IgD-negative memory B cell (primary cell): ENCODE measurements around the gene NPBWR2. TPM values are rescaled to one million over a fixed set of nuclear protein-coding genes. Genes with fewer than 3 reads are reported as not detected.

Source experiments
- polyA plus RNA-seq: library from polyadenylated mRNA; unstranded; fragments of 300-500 nt; fragmentation: Illumina TruSeq; gene quantifications from one replicate; pipeline ENCODE4 v1.2.3, GENCODE V29; 2021

The NPBWR2 gene
- polyA plus RNA-seq, 1 donor from 2014 or later = not detected

Other genes with a start within 250 kb of the NPBWR2 start
- gene ABHD16B, start 246.1 kb downstream of the NPBWR2 start, polyA plus RNA-seq = 0.19 TPM
- 80.4 TPM for gene TPD52L2, start 242.3 kb downstream of the NPBWR2 start, polyA plus RNA-seq
- 5.2 TPM for gene DNAJC5, start 212.4 kb downstream of the NPBWR2 start, polyA plus RNA-seq
- gene UCKL1, start 151.1 kb downstream of the NPBWR2 start, polyA plus RNA-seq = 67.9 TPM
- gene ZNF512B, start 137.6 kb downstream of the NPBWR2 start, polyA plus RNA-seq = 0.30 TPM
- gene SAMD10, start 127.9 kb downstream of the NPBWR2 start, polyA plus RNA-seq = 9.5 TPM
- 106 TPM for gene PRPF6, start 126.4 kb downstream of the NPBWR2 start, polyA plus RNA-seq
- gene C20orf204, start 71.4 kb downstream of the NPBWR2 start, polyA plus RNA-seq = not detected
- gene SOX18, start 57.9 kb downstream of the NPBWR2 start, polyA plus RNA-seq = not detected
- gene TCEA2, start 44.4 kb downstream of the NPBWR2 start, polyA plus RNA-seq = 41.3 TPM
- gene RGS19, start 28.0 kb downstream of the NPBWR2 start, polyA plus RNA-seq = 202 TPM
- 3.7 TPM for gene OPRL1, start 27.5 kb downstream of the NPBWR2 start, polyA plus RNA-seq
- 0.83 TPM for gene LKAAEAR1, start 23.2 kb downstream of the NPBWR2 start, polyA plus RNA-seq
- gene MYT1, start 56.9 kb upstream of the NPBWR2 start, polyA plus RNA-seq = not detected
- 35.7 TPM for gene PCMTD2, start 148.2 kb upstream of the NPBWR2 start, polyA plus RNA-seq